ENCODE measurements around the gene C2orf92.
"Not testable (repeated sequence)": the region's sequence is repeated elsewhere in the genome, so short reads cannot be mapped to it uniquely, and the experiment has no call there.

Gene C2orf92

DNA sequence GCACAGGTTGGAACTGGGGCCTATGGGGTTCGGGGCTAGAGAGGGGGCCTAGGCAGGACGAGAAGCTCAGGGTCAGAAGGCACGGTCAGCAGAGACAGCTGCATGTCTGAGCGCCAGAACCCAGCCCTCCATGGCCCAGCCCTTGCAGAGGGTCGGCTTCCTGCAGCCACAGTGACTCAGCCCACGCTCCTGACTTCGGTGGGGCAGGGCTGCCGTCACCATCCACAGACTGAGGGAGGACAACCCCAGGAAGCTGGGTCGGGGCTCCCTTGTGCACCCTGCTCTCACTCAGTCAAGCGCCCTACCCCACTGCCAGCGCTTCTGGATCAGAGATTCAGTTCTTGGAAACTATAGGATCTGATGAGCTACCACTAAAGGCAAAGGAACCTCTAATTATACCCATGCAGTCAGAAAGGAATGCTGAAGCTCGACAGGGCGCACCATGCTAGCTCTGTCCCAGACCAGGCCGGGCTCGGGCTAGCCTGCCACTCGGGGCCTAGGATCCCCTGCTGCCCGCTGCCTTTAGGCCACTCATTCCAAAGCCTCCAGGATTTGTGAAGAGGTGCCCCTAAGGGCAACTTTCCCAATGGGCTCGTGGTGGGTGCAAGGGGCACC, 8.6 kb upstream of the C2orf92 start:
- DNase-seq = no peak

DNA sequence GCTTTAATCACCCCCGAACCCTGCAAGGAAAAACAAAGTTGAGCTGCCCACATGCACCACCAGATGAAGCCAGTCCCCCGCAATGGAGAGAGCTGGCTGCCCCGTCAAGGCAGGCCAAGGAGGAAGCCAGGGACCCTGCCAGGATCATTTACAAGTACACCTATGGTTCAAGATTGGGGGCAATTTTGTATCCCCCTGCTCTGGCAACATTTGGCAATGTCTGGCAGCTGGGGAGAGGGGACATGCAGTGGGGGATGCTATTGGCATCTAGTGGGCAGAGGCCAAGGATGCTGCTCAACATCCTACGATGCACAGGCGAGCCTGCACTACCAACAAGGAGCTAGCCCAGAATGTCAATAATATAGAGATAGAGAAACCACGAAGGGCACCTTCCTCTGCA, 7.6 kb upstream of the C2orf92 start:
- DNase-seq = no peak

DNA sequence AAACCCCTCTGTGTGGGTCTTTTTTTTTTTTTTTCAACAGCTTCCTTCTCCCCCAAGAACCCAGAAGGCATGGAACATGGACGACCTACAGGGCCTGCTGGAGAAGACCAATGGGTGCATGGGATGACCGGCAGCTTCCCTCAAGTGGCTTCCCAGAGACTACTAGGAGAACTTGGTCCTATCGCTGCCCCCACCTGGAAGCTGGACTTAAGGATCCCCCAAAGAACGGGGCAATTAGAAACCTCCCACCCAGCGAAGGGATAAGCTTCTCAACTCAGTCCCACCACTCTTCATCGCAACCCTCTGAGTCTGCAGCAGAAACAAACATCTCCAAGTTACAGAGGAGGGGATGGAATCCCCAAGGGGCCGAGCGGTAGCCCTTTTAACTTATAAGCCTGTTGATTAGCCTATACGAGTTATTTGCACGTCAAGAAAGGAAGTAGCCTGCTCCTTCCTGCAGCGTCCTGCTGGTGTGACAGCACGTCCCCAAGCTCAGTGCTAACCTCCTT, 7.1 kb upstream of the C2orf92 start:
- no peak for DNase-seq

DNA sequence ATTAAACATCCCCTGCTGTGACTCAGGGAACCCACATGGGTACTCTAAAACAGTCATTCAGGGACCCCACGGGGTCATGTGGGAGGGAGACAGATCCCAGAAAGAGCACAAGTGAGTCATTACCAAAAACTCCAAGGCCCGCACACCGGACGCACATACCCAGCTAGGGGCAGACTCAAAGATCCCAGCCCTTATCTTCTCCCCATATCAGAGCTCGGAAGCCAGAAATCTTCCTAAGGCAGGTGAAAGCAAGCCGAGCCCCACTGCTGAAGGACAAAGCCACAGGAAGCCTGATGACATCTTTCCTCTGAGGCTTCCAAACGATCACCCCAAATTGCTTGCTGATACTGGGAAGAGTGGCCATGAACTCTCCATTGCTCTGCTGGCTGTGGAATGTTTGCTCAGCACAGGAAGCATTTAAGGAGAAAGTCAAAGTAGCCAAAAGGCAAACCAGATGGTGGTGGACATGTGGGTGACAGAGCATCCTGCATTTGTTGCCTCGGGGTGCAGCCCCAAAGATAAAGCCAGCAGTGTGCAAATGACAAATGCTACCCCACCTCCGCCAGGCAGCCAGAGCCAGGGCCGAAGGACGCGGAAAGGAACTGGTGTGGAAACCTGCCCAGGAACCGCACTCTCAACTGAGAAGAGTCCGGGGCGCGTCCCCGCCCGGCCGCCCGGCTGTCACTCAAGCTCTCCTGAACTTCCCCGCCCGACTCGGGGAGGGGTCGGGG, 6.5 kb upstream of the C2orf92 start:
- peak; percentile 89 for DNase-seq

DNA sequence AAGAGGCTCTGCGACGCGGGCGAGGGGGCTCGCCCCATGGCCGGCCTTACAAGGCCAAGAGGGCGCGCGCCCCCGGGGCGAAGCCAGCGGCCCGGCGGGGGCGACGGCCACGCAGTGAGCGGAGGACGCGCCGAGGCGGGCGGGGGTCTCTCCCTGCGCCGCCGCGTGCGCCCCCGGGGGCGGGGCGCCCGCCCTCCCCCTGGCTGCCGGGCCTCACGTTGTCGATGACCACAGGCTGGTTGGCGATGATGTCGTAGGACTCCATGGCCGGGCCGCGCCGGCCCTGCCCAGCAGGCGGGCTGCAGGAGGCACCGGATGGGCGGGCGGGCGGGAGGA, 5.9 kb upstream of the C2orf92 start:
- no peak for DNase-seq

DNA sequence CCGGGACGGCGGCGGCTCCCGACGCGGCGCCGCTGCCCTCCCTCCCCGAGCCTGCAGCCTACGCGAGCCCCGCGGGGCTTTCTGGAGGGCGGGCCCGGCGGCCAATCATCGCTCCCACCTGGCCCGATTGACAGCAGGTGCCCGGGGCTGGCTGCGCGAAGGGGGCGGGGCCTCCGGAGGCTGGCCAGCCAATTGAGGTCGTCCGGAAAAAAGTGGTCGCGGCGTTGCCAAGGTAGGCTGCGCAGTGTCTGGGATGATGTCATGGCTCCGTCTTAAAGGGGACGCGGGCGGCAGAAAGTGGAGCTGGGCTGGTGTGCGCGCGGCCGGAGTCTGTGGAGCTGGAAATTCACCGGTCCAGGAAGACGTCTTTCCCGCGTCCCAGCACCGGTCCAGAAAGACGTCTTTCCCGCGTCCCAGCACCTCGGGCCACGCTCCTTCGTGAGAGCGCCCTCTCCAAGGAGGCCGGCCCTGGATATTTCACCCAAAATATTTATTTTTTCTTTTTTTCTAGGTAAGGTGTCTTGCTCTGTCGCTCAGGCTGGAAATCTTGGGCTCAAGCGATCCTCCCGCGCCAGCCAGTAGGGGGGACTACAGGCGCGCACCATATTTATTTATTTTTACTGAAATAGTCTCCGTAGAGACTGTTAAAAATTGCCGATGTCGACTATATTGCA, 5.4 kb upstream of the C2orf92 start, which contains the start of gene ACTR1B:
TSS of gene ACTR1B (minus strand) at position 83 of the 674 bp plus-strand sequence. CDS start 154 bp downstream, outside the sequence.
- peak; percentile 98 for DNase-seq

DNA sequence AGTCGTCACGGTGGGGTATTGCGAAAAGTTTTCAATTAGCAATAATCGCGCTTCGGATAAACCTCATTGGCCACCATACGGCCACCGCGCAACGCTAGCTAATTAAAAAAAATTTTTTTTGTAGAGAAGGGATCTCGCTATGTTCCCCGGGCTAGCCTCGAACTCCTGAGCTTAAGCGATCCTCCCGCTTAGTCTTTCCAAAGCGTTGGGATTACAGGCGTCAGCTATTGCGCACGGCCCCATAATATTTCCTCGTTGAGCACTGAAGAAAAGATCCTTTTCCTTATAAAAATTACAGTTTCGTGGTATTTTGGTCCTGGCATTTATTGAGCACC, 4.9 kb upstream of the C2orf92 start:
- DNase-seq = no peak

DNA sequence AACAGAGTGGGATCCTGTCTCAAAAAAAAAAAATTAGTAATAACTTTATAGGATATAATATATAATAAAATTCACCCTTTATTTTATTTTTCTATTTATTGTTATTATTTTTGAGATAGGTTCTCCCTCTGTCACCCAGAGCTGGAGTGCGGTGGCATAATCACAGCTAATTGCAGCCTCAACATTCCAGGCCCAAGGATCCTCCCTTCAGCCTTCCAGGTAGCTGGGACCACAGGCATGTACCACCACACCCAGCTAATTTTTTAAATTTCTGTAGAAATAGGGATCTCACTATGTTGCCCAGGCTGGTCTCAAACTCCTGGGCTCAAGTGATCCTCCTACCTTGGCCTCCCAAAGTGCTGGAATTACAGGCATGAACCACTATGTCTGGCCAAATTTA, 958 bp downstream of the C2orf92 start:
- DNase-seq = no peak

DNA sequence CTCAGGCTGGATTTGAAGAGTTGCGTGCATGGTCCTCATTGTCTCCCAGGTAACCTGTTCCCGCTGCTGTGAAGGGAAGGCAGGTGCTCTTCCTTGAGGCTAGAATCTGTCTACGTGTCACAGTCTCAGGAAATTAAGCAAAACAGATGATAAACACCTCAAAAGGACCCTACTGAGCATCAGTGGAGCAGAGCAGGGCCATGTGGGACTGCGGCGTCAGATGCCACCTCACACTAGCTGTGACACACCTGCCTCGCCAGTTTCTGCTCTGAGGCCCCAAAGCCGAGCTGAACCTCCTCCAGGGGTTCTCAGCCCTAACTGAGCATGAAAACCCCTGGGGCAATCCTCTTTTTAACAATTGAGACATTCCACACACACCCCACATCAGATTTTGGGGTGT, 2.0 kb downstream of the C2orf92 start:
- no peak for DNase-seq

DNA sequence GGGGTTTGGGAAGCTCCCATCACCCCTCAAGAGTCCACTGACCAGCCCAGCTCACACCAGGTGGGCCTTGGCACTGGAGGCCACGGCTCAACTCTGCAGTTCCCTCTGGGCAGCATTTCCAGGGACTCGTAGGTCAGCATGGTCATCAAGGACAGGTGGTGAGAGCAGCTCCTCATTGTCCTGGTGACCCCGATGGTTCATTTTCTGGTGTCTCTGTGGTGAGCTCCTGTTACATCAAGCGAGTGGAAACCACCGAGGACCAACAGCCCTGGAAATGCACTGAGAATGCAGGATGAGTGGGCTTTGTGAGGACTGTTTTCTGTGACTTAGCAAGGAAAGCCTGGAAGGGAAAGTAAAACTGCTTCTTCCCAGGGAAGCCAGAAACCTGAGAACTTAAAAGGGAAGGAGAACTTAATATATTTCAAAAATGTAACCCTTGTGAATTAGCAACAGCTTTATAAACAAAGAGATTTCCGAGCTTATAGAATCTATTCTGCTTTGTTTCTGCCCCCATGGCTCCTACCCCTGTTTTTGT, 3.2 kb downstream of the C2orf92 start:
- not testable (repeated sequence) for DNase-seq

DNA sequence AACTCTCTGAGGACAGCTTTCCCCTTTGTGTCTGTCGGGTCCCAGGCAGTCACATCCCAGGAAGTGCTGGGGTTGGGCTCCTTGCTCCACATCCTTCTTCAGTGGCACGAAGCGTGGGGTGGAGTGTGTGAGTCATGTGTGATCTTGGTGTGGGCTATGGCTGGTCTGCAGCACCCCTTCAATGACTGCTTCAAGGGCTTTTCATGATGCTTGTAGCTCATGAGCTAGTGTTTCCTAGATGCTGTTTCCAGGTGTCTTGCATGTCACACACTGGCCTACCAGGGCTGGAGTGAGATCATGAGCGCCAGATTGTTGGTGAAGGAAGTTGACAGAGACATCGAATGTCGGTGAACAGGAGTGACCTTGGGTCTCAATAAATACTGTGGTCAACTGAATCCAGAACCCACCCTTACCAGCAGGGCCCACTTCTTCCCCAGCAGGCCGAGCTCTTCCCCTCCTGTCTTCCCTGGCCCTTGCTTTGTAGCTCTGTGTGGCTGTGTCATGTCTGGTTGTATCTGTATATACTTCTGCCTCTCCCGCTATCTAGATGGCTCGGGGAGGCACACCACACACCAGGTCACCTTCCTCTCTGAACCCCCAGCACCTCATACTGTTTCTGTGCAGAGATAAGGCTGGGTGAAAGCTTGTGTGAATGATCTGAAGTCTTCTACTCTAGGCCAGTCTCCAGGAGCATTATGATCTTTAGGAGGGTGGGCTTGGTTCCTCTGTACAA, 3.8 kb downstream of the C2orf92 start:
- DNase-seq = no peak

DNA sequence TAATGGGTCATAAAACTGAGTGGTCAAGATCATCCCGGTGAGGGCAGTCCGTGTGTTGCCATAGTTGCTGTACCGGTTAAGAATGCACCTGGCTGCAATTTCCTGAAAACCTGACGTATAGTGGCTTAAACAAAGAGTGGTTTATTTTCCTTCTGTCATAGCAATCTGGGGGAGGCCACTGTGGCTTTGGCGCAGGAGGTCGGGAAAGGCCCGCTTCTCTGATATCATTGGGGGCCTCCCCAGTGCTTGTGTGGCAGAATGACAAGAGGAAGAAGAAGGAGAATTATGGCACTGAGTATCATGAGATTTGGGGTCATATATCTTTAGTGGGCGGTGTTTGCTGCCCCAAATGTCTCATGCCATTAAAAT, 4.4 kb downstream of the C2orf92 start:
- DNase-seq = peak; percentile 30

DNA sequence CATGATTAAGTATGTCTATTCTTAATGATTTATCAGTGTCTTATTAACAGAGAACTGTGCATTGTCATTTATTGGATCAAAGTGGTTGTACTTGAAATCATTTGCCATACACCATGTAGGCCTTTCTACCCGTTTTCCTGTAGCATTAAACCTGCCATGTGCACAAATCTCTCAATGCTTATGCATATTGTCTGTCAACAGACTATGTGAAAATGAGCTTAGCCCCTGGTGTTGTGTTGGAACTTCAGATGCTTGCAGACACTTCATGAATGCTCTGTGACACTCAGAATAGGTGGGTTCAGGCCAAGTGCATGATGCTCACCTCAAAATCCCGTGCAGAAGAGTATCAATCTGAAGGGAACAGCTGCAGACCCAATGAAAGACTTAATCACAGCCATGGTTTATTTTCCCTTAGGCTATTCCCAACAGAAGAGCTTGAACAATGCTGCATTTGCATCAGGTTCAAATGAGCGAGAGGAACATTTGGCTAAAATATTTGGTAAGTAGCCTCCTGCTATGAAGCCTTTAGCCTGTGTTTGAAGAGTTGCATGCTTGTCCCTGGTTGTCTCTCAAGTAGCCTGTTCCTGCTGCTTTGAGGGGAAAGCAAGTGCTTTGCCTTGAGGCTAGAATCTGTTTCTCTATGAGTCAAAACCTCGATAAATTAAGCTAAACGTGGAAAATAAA, 6.1 kb downstream of the C2orf92 start:
- no peak for DNase-seq

DNA sequence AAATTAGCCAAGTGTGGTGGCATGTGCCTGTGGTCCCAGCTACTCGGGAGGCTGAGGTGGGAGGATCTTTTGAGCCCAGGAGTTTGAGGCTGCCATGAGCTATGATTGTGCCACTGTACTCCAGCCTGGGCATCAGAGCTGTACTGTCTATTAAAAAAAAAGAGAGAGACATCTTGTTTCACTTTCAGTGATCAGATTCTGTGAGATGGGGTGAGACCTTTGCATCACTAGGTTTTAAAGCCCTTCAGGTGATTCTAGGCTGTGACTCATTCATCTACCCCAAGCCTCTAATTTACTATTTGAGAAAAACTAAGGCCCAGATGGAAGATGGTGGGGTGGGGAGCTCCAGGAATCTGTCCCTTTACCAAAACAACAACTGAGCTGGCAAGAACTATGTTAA, 7.1 kb downstream of the C2orf92 start:
- no peak for DNase-seq

DNA sequence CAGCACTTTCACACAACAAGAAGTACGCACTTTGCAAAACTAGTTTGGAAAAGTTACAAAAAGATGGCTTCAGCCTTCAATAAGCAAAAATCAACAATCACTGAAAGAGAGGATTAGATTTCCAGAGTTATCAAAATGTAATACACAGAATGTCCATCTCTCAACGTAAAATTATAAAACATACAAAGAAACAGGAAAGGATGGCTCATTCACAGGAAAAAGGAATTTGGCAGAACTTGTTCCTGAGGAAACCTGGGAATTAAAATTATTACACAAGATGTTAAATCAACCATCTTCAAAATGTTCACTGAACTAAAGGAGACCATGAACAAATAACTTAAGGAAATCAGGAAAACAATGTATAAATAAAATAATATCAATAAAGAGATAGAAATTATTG, 8.0 kb downstream of the C2orf92 start:
- DNase-seq = no peak

DNA sequence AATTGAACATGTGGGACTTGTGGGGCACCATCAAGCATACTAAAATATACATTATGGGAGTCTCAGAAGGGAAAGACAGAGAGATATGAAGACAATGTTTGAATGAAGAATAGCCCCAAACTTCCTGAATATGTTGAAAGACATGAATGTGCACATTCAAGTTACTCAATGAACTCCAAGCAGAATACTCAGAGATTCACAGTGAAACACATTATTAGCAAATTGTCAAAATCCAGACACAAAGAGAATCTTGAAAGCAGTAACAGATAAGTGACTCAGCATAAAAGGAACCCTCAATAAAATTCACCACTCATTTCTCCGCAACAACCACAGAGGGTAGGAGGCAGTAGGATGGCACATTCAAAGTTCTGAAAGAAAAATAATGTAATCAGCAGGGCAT, 8.8 kb downstream of the C2orf92 start:
- DNase-seq = no peak

DNA sequence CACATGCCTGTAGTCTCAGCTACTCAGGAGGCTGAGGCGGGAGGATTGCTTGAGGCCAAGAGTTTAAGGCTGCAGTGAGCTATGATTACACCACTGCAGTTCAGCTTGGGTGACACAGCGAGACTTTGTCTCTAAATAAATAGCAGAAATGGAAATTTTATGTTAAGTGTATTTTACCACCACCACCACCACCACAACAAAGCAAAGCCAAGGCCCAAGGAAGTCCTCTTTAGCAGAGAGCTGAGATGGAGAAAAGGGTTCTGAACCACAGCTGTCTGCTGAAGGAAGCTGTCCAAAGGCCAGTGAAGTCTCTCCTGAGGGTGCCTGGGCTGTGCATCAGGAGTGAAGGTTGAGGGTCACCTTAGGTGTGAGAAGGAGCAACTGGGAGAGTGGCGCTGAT, 17.7 kb downstream of the C2orf92 start:
- not testable (repeated sequence) for DNase-seq

DNA sequence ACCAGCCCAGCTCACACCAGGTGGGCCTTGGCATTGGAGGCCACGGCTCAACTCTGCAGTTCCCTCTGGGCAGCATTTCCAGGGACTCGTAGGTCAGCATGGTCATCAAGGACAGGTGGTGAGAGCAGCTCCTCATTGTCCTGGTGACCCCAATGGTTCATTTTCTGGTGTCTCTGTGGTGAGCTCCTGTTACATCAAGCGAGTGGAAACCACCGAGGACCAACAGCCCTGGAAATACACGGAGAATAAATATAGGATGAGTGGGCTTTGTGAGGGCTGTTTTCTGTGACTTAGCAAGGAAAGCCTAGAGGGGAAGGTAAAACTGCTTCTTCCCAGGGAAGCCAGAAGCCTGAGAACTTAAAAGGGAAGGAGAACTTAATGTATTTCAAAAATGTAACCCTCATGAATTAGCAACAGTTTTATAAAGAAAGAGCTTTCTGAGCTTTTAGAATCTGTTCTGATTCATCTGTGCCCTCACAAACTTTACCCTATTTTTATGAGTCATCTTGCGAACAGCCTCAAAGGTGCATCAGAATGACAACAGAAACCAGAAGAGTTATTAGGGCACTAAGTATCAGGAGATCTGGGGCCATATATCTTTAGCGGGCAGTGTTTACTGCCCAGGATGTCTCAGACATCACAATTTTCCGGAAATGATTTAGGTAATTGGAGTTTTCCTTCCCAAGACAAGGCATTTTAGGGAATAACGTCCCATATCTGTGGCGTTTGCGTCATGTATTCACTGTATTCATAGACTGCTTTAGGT, 18.7 kb downstream of the C2orf92 start:
- DNase-seq = no peak

DNA sequence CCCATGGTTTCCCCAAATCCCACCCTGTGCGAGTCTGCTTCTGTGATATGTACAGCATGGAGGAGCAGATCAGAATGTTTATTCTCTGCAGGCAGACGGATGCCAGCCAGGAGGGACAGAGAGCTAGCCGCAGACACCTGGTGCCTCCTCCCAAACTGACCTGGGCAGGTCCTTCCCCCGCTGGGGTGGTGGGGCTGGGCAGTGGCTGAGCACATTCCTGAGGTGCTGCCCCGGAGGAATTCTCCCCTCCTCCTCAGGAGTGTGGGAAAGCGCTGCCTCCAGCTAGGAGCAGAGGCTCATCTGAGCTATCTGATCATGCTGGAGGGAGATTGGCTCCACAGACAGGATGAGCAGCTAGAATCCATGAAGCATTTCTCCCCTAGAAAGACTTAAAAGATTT, 21.7 kb downstream of the C2orf92 start:
- DNase-seq = no peak

DNA sequence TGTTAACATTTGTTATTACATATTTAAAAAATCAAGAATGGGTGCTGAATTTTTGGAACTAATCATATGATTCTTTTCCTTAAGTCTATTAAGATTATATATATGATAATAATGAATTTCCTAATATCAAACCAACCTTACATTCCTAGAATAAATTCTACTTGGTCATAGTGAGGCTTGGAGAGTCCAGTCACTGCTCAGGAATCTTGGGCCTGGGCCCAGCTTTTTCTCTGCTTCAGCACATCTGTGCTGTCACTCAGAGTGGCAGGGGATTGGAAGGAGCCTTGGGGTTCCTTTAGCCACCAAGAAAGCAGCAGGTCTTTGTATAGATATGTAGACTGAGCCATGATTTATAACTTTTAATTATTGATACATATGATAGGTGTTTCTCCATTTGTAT, 24.0 kb downstream of the C2orf92 start:
- DNase-seq = no peak

DNA sequence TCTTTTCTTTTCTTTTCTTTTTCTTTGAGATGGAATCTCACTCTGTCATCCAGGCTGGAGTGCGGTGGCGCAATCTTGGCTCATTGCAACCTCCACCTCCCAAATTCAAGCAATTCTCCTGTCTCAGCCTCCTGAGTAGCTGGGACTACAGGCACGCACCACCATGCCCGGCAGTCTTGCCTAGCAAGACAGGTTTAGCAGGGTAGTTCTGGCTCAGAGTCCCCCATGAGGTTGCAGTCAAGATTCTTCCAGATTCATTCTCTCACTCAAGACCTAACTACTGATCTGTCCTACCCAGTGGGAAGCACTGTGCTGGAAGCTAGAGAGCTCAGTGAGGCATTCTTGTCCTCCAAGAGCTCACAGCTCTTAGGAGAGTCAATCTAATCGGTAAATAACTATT, 26.2 kb downstream of the C2orf92 start:
- DNase-seq = no peak
